Liver (tissue), 9 donors: ENCODE results near the gene UBXN11. TPM values are rescaled to one million over a fixed set of nuclear protein-coding genes. Genes with fewer than 3 reads are reported as not detected.

ENCODE experiments used
- DNase-seq: peaks from one replicate; pipeline ENCODE4 v3.0.0-alpha.2; 2017; ENCODE audit warnings: low spot score
- H3K27ac ChIP-seq, 2 donors: one replicate each; pipeline ENCODE4 v1.7.0; 2013; ENCODE audit warnings: inconsistent platforms in 2 of 2, low read length in 2 of 2, control low read depth in 1 of 2, low read depth in 1 of 2, mild to moderate bottlenecking in 1 of 2
- H3K27me3 ChIP-seq, 4 donors: one replicate each; pipeline versions ENCODE4 v1.6.1 to v1.7.0; 2013; ENCODE audit warnings: low read length in 3 of 4, inconsistent platforms in 1 of 4, mild to moderate bottlenecking in 1 of 4, moderate library complexity in 1 of 4; ENCODE audit not compliant: control insufficient read depth in 4 of 4, insufficient read depth in 4 of 4
- H3K36me3 ChIP-seq, 4 donors: one replicate each; pipeline versions ENCODE4 v1.6.1 to v1.7.0; 2013; ENCODE audit warnings: low read length in 3 of 4, mild to moderate bottlenecking in 3 of 4, low read depth in 1 of 4, moderate library complexity in 1 of 4; ENCODE audit not compliant: control insufficient read depth in 4 of 4, insufficient read depth in 3 of 4
- H3K4me1 ChIP-seq, 4 donors: one replicate each; pipeline versions ENCODE4 v1.6.1 to v1.7.0; 2013; ENCODE audit warnings: low read length in 3 of 4, mild to moderate bottlenecking in 3 of 4, moderate library complexity in 1 of 4; ENCODE audit not compliant: control insufficient read depth in 4 of 4, insufficient read depth in 4 of 4
- H3K4me3 ChIP-seq, 3 donors: one replicate each; pipeline versions ENCODE4 v1.6.1 to v1.7.0; 2013; ENCODE audit warnings: low read length in 3 of 3, control low read depth in 1 of 3, low read depth in 1 of 3, mild to moderate bottlenecking in 1 of 3
- H3K9ac ChIP-seq, 2 donors: one replicate each; pipeline ENCODE4 v1.7.0; 2013; ENCODE audit warnings: low read length in 2 of 2, mild to moderate bottlenecking in 2 of 2, moderate library complexity in 2 of 2, control low read depth in 1 of 2, low read depth in 1 of 2
- H3K9me3 ChIP-seq, 4 donors: one replicate each; pipeline versions ENCODE4 v1.6.1 to v1.7.0; 2013; ENCODE audit warnings: low read length in 3 of 4; ENCODE audit not compliant: control insufficient read depth in 4 of 4
- ATF3 ChIP-seq: IDR thresholded peaks from 2 replicates; pipeline ENCODE4 v1.6.1; 2016; ENCODE audit warnings: antibody characterized with exemption
- EGR1 ChIP-seq, 2 donors: IDR thresholded peaks; 2 replicates each; pipeline ENCODE4 v1.6.1; 2016 to 2018; ENCODE audit warnings: antibody characterized with exemption in 2 of 2, low read depth in 2 of 2
- FOXA1 ChIP-seq: IDR thresholded peaks from 2 replicates; pipeline ENCODE4 v1.6.1; 2016; ENCODE audit warnings: antibody characterized with exemption
- FOXA2 ChIP-seq: IDR thresholded peaks from 2 replicates; pipeline ENCODE4 v1.6.1; 2016; ENCODE audit warnings: antibody characterized with exemption
- GABPA ChIP-seq, 2 donors: IDR thresholded peaks in 1 of 2; conservative IDR thresholded peaks in 1 of 2; 2 replicates each; pipeline ENCODE4 v1.6.1; 2016; ENCODE audit warnings: antibody characterized with exemption in 2 of 2, mild to moderate bottlenecking in 1 of 2, moderate library complexity in 1 of 2
- HNF4A ChIP-seq, 2 donors: conservative IDR thresholded peaks; 2 replicates each; pipeline ENCODE4 v1.6.1; 2016; ENCODE audit warnings: antibody characterized with exemption in 2 of 2, mild to moderate bottlenecking in 2 of 2
- HNF4G ChIP-seq: IDR thresholded peaks from 2 replicates; pipeline ENCODE4 v1.6.1; 2016; ENCODE audit warnings: antibody characterized with exemption
- JUND ChIP-seq, 2 donors: IDR thresholded peaks; 2 replicates each; pipeline ENCODE4 v1.6.1; 2016; ENCODE audit warnings: antibody characterized with exemption in 2 of 2
- NR2F2 ChIP-seq: IDR thresholded peaks from 2 replicates; pipeline ENCODE4 v1.6.1; 2016; ENCODE audit warnings: antibody characterized with exemption
- RAD21 ChIP-seq, 2 donors: IDR thresholded peaks; 2 replicates each; pipeline ENCODE4 v1.6.1; 2016; ENCODE audit warnings: antibody characterized with exemption in 2 of 2, mild to moderate bottlenecking in 2 of 2
- REST ChIP-seq: IDR thresholded peaks from 2 replicates; pipeline ENCODE4 v1.6.1; 2016; ENCODE audit warnings: antibody characterized with exemption, mild to moderate bottlenecking
- RXRA ChIP-seq, 2 donors: IDR thresholded peaks; 2 replicates each; pipeline ENCODE4 v1.6.1; 2017 to 2018; ENCODE audit warnings: antibody characterized with exemption in 2 of 2, mild to moderate bottlenecking in 1 of 2
- SP1 ChIP-seq: IDR thresholded peaks from 2 replicates; pipeline ENCODE4 v1.6.1; 2018; ENCODE audit warnings: antibody characterized with exemption, mild to moderate bottlenecking
- TAF1 ChIP-seq: conservative IDR thresholded peaks from 2 replicates; pipeline ENCODE4 v1.6.1; 2016; ENCODE audit warnings: antibody characterized with exemption, mild to moderate bottlenecking
- YY1 ChIP-seq: IDR thresholded peaks from 2 replicates; pipeline ENCODE4 v1.6.1; 2016; ENCODE audit warnings: antibody characterized with exemption, mild to moderate bottlenecking
- ZBTB33 ChIP-seq: IDR thresholded peaks from 2 replicates; pipeline ENCODE4 v1.6.1; 2016; ENCODE audit warnings: antibody characterized with exemption
- WGBS: extraction: QIAGEN DNeasy Blood & Tissue Kit; methylation state at CpG from one replicate; pipeline ENCODE4 v1.1.7; 2013; 5-methylcytosine and 5-hydroxymethylcytosine counted together
- polyA plus RNA-seq, 2 donors: library from polyadenylated mRNA; stranded (reverse) in 1 of 2; unstranded in 1 of 2; fragments of 200-250 nt in 1 of 2; fragments of >200 nt in 1 of 2; fragmentation: Nextera tagmentation in 1 of 2; extraction: Ambion mirVana in 1 of 2; gene quantifications; one replicate each; pipeline versions ENCODE4 v1.2.1 to v1.2.3, GENCODE V29; 2013 to 2015
- total RNA-seq, 2 donors: library from RNA; depleted of rRNA; stranded (reverse); fragments of >200 nt; gene quantifications; one replicate each; pipeline ENCODE4 v1.2.3, GENCODE V29; 2014
- TF ChIP-seq, protein P1 (sequence below): IDR thresholded peaks from 2 replicates; pipeline ENCODE4 v1.6.1; 2016; ENCODE audit warnings: antibody characterized with exemption
- TF ChIP-seq, protein P2 (sequence below): fragments of 150-350 bp; IDR thresholded peaks from 2 replicates; pipeline ENCODE4 v1.5.1; 2017; ENCODE audit warnings: improper control_type of control experiment, low read depth, low read length; ENCODE audit not compliant: missing input control
- donor health status: healthy.
- donor health status: healthy.
- donor health status: healthy.
- donor health status: healthy.
- donor health status: healthy.

The UBXN11 gene
- total and polyA plus RNA-seq, 4 donors, result 3.0 to 9.5 (median 7.3) TPM

DNA sequence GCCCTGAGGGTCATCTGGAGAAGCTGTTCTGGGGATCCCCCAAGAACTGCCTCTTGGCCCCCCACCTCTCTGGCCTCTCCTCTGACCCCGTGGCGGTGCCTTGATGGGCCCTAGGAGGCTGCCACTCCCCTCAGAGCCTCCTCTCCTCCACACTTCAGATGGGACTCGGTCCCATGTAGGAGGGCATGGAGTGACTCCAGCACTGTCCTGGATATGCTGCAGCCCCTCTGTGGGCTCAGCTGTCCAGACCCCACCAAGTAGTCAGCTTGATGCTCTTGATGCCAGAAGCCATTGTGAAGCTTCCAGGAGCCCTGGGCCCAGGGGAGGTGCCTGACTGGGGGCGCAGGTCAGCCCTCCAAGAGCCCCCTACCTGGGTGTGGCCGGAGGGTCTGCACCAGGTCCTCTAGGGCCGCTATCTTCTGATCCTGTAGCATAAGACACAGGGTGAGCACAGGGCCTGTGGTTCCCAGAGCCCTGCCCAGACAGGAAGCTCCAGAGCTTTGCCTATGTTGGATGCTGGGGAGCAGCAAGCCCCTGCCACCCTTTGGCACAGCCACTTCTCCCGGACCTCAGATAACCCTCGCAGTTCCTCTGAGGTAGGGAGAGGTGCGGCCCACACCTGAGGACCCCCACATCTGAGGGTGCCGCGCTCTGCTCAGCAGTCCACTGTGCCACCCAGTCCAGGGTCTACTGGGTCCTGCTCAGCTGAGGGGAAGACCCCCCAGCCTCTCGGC, 9.2 kb downstream of the UBXN11 start:
- TF ChIP-seq TAF1, result no peak
- TF ChIP-seq FOXA1, result no peak
- no peak for TF ChIP-seq ATF3
- no peak for TF ChIP-seq RXRA (IDR thresholded peaks at IDR 0.05)
- no peak for TF ChIP-seq HNF4A (conservative IDR thresholded peaks at IDR 0.05)
- TF ChIP-seq JUND (IDR thresholded peaks at IDR 0.05), result no peak
- no peak for TF ChIP-seq FOXA2
- TF ChIP-seq YY1, result no peak
- no peak for TF ChIP-seq GABPA (IDR thresholded peaks at IDR 0.05 in 1 of 2, conservative IDR thresholded peaks at IDR 0.05 in 1 of 2)
- no peak for TF ChIP-seq NR2F2
- no peak for TF ChIP-seq ZBTB33
- no peak for TF ChIP-seq EGR1 (IDR thresholded peaks at IDR 0.05; ENCODE audit: low read depth in 2 of 2)
- Histone ChIP-seq H3K36me3 (no peaks in the 10 kb centered on the region), H3K27me3 (no peaks in the 10 kb centered on the region), H3K9me3 (no peaks in the 10 kb centered on the region), H3K4me1 (no peaks in the 10 kb centered on the region), H3K4me3 (no peak overlapping the region), H3K27ac (no peak overlapping the region), H3K9ac (no peak overlapping the region)
- no peak for DNase-seq
- 92% methylated on average over 12 of the region's 12 CpGs for WGBS

- H3K9ac ChIP-seq, result no peak overlapping the region
- no peaks in the 10 kb centered on the region for H3K9me3 ChIP-seq
- H3K4me1 ChIP-seq, result no peaks in the 10 kb centered on the region
- no peak overlapping the region for H3K4me3 ChIP-seq
- TF ChIP-seq SP1 (no peak), FOXA1 (no peak), ZBTB33 (no peak), HNF4A (conservative IDR thresholded peaks at IDR 0.05) (no peak), HNF4G (no peak), NR2F2 (no peak), ATF3 (no peak), GABPA (IDR thresholded peaks at IDR 0.05 in 1 of 2, conservative IDR thresholded peaks at IDR 0.05 in 1 of 2) (no peak), RAD21 (IDR thresholded peaks at IDR 0.05) (no peak), JUND (IDR thresholded peaks at IDR 0.05) (no peak), EGR1 (IDR thresholded peaks at IDR 0.05; ENCODE audit: low read depth in 2 of 2) (no peak), YY1 (no peak), RXRA (IDR thresholded peaks at IDR 0.05) (no peak), REST (no peak), FOXA2 (no peak)
- TF ChIP-seq, protein P1, sequence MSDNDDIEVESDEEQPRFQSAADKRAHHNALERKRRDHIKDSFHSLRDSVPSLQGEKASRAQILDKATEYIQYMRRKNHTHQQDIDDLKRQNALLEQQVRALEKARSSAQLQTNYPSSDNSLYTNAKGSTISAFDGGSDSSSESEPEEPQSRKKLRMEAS, result no peak
- TF ChIP-seq, protein P2, sequence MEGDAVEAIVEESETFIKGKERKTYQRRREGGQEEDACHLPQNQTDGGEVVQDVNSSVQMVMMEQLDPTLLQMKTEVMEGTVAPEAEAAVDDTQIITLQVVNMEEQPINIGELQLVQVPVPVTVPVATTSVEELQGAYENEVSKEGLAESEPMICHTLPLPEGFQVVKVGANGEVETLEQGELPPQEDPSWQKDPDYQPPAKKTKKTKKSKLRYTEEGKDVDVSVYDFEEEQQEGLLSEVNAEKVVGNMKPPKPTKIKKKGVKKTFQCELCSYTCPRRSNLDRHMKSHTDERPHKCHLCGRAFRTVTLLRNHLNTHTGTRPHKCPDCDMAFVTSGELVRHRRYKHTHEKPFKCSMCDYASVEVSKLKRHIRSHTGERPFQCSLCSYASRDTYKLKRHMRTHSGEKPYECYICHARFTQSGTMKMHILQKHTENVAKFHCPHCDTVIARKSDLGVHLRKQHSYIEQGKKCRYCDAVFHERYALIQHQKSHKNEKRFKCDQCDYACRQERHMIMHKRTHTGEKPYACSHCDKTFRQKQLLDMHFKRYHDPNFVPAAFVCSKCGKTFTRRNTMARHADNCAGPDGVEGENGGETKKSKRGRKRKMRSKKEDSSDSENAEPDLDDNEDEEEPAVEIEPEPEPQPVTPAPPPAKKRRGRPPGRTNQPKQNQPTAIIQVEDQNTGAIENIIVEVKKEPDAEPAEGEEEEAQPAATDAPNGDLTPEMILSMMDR, result no peak
- H3K36me3 ChIP-seq, result no peaks in the 10 kb centered on the region
- DNase-seq, result no peak
- 94% methylated on average over 16 of the region's 16 CpGs for WGBS
- no peaks in the 10 kb centered on the region for H3K27me3 ChIP-seq
- no peak overlapping the region for H3K27ac ChIP-seq
These were observed 9.9 kb downstream of the UBXN11 start for GRCh38 chr1:26296340-26297056.
